GM19239 (cell line): ENCODE data around the gene RGS7.
"Not testable (repeated sequence)": the region's sequence is repeated elsewhere in the genome, so short reads cannot be mapped to it uniquely, and the experiment has no call there.

Experiments
- DNase-seq: peaks from one replicate; pipeline ENCODE4 v3.0.0; 2011; ENCODE audit warnings: low spot score; ENCODE audit not compliant: insufficient read length
- FAIRE-seq: peaks from 2 replicates; lab custom pipeline; 2011; peaks lifted over from hg19 to GRCh38; lab: Jason Lieb, UNC

The RGS7 gene

DNA sequence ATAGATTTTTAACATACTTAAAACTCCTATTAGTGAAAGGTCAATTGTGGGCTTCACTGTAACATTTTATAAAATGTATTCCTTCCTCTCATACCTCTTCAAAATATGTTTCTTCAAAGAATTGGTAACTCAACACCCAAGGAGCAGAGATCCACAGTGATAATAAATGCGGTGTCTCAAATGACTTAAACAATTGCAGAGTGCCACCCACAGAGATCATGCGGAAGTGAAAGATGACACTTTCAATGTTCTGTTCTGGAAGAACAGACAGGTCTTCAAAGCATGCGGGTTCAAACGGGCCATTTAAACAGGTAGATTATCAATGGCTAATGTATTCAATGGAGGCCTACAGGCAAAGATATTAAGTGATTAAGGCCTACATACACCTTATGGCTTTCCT is 588.0 kb downstream of the RGS7 start:
- DNase-seq (no peak), FAIRE-seq (no peak)

DNA sequence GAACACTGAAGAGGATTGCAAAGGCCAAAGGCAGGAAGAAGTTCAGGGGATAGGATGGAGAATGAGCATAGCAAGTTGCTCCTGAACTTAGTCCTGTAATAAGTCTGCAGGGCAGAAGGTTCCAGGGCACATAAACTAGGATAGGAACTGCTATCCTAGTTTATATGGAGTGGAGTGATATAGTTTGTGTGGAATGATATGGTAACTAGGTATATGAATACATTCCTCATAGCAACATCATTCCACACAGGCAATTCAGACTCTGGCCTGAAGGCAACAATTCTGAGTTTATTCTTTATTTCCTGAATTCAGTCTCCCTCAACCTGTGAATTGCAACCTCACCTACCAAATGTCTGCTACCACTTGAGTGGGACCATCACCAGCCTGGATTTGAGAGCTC is 590.2 kb downstream of the RGS7 start:
- no peak for FAIRE-seq
- DNase-seq = no peak

DNA sequence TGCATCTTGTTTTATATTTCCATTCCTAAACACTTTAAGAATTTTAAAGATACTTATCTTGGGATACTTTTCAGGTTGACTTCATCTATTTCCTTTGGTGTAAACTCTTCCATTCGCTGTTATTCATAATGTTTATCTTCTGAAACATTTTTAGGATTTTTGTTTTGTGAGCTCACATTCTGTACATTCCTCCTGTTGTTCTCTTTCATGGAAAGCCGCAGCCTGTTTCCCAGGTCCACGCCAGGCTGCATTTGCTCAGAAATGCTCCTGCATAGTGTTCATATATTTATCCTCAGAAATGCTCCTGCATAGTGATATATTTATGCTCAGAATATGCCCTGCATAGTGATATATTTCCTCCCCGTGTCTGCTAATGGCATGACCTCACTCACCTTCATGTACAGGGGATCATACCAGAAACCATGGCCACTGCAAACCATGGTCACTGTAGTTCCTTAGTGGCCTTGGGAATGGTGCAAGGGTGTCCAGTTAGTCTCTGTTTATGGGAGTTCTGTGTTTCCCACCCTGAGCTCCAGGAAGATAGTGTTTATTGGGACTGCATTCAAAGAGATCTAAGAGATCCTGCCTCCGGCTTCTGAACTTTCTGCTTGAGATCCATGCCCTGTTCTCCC is 591.2 kb downstream of the RGS7 start:
- FAIRE-seq (no peak), DNase-seq (no peak)

DNA sequence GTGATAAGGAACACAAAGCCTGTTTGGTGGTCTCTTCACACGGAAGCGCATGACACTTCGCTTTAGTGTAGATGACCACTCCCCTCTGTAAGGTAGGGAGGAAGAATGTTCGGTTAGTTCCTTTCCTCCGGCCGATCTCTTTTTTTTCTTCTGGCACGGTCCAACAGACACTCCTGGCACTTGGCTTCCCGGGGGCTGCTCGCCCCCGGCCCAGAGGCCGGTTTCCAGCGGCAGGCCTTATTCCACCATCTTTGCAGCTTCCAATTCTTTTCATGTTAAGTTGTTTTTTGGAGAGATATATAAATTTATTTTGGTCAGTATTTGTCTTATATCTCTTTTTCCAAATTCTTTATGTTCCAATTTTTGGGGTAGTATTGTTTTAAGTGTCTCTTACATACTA is 593.2 kb downstream of the RGS7 start:
- FAIRE-seq = no peak
- DNase-seq = no peak

DNA sequence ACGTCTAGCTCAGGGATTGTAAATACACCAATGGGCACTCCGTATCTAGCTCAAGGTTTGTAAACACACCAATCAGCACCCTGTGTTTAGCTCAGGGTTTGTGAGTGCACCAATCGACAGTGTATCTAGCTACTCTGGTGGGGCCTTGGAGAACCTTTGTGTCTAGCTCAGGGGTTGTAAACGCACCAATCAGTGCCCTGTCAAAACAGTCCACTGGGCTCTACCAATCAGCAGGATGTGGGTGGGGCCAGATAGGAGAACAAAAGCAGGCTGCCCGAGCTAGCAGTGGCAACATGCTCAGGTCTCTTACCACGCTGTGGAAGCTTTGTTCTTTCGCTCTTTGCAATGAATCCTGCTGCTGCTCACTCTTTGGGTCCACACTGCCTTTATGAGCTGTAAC is 593.9 kb downstream of the RGS7 start:
- not testable (repeated sequence) for FAIRE-seq, DNase-seq

DNA sequence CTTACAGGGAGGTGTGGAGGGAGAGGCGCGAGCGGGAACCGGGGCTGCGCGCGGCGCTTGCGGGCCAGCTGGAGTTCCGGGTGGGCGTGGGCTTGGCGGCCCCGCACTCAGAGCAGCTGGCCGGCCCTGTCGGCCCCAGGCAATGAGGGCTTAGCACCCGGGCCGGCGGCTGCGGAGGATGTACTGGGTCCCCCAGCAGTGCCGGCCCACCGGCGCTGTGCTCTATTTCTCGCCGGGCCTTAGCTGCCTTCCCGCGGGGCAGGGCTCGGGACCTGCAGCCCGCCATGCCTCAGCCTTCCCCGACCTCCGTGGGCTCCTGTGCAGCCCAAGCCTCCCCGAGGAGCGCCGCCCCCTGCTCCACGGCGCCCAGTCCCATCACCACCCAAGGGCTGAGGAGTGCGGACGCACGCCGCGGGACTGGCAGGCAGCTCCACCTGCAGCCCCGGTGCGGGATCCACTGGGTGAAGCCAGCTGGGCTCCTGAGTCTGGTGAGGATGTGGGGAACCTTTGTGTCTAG is 594.5 kb downstream of the RGS7 start:
- DNase-seq, FAIRE-seq: not testable (repeated sequence)

DNA sequence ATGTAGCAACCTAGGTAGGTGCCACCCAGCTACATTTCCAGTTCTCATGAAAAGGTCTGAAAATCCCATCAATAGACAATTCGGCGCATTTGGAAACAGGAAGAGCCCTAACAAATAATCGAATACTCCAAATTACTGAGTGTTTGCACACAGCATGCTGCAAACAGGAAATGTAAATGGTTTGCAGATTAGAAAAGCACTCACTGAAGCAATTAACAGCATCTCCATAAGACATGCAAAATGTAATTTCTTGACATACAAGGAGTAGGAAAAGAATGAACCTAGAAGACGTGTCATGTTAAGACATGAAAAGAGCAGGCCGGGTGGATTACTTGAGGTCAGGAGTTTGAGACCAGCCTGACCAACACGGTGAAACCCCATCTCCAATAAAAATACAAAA is 598.2 kb downstream of the RGS7 start:
- FAIRE-seq, DNase-seq: not testable (repeated sequence)

DNA sequence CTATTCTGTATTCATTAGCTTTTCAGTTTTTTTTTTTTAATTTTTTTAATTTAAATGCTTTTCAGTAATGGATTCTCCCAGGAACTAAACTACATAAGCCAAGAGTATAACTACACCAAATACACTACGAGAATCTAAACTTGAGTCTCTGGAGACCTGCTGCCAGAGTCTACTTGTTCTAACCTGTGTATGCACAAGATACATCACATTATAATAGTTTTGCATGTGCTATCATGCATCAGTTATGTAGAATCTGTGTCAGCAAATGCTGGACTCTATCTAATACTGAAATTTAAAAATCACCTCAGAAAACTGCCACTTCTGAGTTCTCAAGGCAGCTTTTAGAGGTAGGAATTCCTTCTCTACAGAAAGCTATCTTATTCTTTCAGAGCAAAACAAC is 598.7 kb downstream of the RGS7 start:
- DNase-seq (no peak), FAIRE-seq (no peak)

DNA sequence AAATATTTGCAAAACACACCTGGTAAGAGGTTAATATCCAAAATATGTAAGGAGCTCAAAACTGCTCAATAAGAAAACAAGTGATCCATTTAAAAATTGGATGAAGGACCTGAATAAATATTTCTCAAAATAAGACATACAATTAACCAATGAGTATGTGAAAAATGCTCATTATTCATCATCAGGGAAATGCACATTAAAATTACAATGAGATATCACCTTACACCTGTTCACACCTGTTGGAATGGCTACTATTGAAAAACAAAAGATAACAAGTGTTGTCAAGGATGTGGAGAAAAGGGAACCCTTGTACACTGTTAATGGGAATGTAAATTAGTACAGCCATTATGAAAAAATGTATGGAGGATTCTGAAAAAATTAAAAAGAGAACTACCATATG is 609.1 kb downstream of the RGS7 start:
- FAIRE-seq (no peak), DNase-seq (no peak)

DNA sequence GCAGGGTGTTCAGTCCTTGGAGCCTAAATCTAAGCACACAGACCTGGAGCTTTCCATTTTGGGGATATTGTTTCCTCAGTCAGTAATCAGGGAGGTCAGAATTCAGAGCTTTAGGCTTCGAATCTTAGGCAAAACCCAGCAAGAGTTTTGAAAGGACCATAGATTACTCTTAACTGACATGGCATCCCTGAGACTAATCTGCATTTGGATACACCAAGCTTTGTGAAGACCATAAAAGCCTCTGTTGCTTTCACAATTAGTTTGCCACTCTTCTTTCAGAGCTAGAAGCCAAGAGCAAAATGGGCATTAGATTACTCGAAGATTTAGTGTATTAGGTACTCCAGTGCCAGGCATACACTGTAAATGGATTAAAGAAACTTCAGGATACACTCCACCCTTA is 613.3 kb downstream of the RGS7 start:
- no peak for FAIRE-seq
- no peak for DNase-seq

DNA sequence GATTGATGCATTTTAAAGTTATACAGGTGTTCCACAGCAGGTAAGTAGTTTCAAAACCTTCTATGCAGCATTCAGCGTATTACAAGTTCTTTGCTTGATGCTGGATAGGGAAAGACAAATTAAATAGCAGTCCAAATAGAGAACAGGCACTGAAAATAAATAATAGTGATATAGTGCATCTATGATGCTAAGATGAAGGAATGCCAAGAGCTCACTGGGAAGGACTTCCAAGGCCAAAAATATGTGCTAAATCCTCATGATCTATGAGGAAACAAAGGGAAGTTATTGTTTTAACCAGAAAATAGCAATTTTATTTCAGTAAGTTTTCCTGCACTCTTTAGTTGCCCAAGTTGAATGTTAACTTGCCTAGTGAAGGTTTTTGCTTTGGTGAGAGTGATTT is 617.3 kb downstream of the RGS7 start:
- FAIRE-seq (no peak), DNase-seq (no peak)

DNA sequence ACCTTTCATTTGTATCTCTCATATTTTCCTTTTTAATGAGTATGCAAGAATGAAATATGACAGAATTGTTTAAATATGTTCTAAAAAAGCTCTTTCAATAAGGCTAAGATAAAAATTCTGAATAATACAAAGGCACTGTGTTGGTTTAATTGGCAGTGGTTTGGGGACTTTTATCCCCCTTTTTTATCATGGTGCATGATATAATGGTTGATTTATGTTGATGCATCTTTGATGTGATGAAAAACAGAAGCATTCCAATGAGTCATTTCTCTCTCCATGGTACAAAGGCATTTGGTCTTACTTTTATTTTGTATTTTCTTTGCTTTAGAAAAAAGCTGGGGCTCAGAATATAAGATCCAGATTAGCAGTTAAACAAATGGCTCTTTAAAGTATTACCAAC is 617.9 kb downstream of the RGS7 start:
- DNase-seq = no peak
- no peak for FAIRE-seq

DNA sequence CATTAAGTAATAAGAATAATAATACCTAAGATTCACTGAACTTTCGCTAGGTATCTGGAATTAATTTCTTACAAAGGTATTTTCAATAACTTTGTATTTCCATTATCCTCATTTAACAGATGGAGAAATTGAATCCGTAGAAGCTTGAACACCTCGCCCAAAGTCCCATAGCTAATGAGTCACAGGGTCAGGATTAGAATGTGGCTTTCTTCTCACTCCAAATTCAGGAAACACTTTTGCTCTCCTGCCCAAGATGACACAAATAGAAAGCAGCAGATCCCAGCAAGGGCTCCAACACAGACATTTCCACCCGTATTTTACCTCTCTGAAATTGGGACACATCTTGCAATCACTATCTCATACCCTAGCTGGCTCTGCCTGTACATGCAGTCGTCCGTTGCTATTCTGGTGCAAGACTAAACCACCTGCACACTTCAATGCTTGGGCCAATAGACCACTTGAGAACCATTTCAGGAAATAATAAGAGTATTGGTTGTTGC is 619.2 kb downstream of the RGS7 start:
- DNase-seq = no peak
- FAIRE-seq = no peak

DNA sequence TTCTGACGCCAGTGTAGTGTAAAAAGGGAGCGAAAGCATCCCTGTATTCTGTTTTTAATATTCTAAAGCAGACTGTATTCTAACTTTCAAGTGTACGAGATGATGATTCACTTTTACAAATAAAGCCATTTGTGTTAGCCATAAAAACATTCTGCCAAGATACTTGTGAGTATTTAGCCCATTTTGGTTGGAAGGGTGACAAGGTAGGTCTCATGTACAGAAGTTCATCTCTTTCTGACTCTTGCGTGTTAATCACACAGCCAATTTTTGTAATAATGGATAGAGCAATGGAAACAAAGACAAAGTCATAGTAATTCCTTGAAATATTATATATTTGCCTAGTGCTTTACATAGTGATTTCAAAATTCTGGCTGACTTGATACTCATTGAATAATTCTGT is 619.7 kb downstream of the RGS7 start:
- DNase-seq (no peak), FAIRE-seq (no peak)

DNA sequence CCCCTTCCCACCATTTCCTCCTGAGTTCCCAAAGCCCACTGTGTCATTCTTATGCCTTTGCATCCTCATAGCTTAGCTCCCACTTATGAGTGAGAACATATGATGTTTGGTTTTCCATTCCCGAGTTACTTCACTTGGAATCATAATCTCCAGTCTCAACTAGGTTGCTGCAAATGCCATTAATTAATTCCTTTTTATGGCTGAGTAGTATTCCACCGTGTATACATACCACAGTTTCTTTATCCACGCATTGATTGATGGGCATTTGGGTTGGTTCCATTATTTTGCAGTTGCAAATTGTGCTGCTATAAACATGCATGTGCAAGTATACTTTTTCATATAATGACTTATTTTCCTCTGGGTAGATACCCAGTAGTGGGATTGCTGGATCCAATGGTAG is 622.3 kb downstream of the RGS7 start:
- not testable (repeated sequence) for FAIRE-seq, DNase-seq

DNA sequence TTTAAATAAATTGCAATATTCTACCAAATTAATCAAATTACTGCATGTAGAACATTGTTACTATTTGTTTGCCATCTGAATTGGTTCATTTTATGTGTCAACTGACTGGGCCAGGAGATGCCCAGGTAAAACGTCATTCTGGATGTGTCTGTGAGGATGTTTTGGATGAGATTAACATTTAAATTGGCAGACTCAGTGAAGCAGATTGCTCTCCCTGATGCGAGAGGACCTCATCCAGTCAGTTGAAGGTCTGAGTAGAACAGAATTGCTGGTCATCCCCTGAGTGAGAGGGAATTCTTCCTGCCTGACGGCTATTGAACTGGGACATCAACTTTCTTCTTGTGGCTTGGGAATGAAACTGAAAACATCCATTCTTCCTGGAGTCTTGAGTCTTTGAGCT is 623.0 kb downstream of the RGS7 start:
- DNase-seq (no peak), FAIRE-seq (no peak)

DNA sequence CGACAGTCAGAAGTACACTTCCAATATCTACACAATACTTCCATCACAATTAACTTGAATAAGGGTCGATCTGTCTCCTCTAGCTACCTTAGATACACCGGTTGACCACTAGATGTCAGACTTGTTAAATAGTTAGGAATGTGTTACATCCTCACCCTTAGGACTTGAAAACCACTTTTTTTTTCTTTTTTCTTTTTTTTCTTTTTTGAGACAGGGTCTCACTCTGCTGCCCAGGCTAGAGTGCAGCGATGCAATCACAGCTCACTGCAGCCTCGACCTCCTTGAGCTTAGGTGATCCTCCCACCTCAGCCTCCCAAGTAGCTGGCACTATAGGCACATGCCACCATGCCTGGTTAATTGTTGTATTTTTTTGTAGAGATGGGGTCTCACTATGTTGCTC is 624.6 kb downstream of the RGS7 start:
- FAIRE-seq (no peak), DNase-seq (peak; percentile 23)
